H54 (cell line): ENCODE data around the gene UNC5B.

Source experiments
- DNase-seq: peaks from one replicate; pipeline ENCODE4 v3.0.0; 2011; ENCODE audit warnings: low spot score, mixed read lengths; ENCODE audit not compliant: insufficient read length
- FAIRE-seq: peaks from 3 replicates; lab custom pipeline; 2011; peaks lifted over from hg19 to GRCh38; lab: Jason Lieb, UNC
- POLR2A ChIP-seq: IDR thresholded peaks from 2 replicates; pipeline ENCODE4 v1.6.1; 2011; ENCODE audit warnings: low read depth, mild to moderate bottlenecking, low read length

Gene UNC5B

DNA sequence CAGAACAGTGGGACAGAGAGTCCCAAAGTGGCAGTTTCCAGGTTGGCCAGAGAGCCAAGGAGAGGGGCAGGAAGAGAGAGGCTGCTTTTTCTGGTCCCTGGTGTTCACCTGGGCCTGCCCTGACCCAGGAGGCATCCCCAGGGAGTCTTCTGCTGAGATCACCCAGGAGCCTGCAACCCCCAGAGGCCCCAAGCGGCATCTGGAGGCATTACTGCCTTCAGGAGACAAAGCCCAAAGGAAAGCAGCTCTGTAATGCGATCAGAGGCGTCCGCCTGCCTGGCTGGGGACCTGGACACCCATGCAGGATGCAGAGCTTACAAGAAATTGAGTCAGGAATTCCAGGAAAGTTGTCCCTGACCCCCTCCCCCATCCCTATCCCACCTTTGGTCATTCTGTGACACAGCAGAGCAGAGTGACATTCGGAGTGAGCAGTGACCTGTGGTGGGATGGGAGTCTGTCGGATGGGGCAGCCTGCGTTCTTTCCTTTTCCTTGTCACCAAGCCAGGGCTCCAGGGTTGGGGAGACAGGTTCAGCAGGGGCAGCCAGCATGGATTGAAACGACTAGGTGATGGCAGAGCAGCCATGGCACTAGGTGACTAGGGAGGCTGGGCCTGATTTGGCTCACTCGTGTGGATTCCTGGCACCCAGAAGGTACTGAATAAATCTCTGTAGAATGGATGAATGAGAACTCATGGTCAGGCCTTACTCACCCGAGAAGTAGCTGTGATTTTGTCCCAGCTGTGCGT lies 10.4 kb downstream of the UNC5B start:
- FAIRE-seq (no peak), DNase-seq (no peak)
- no peak for TF ChIP-seq POLR2A

- no peak for DNase-seq
- FAIRE-seq: no peak
- no peak for TF ChIP-seq POLR2A
These were observed 11.1 kb downstream of the UNC5B start for GRCh38 chr10:71223347-71224058.

DNA sequence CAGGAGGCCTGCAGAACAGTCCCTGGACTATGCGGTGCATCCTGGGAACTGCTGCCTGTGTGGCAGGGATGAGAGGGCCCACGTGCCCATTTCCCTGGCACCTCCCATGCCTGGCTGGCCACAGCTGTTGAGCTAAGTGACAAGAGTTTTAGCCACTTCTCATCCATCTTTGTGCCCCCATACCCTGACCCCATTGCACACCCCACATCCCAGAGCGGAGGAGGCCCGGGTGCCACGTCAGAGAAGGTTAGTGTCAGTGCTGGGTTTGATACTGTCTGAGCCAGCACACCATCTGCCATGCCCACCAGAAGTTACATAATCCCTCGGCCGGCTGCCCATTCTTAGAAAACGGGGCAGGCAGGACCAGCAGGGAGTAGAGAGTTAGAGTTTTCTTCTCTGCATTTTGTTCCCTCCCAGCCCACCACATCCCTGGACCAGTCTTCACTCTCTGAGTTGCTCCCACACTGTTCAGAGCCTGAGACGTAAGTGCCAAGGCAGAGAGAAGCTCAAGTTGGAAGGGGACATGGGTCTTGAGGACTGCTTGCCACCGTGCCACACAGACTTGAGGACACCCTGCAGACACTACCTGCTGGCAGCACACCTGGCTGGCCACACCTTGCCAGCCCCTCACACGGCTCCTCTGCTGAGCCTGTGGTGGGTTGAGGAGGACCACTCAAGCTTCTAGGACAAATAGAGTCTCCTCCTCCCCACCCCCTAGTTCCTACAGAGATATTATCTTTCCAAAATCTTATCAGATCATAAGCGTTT lies 13.1 kb downstream of the UNC5B start:
- DNase-seq (no peak), FAIRE-seq (no peak)
- TF ChIP-seq POLR2A: no peak

DNA sequence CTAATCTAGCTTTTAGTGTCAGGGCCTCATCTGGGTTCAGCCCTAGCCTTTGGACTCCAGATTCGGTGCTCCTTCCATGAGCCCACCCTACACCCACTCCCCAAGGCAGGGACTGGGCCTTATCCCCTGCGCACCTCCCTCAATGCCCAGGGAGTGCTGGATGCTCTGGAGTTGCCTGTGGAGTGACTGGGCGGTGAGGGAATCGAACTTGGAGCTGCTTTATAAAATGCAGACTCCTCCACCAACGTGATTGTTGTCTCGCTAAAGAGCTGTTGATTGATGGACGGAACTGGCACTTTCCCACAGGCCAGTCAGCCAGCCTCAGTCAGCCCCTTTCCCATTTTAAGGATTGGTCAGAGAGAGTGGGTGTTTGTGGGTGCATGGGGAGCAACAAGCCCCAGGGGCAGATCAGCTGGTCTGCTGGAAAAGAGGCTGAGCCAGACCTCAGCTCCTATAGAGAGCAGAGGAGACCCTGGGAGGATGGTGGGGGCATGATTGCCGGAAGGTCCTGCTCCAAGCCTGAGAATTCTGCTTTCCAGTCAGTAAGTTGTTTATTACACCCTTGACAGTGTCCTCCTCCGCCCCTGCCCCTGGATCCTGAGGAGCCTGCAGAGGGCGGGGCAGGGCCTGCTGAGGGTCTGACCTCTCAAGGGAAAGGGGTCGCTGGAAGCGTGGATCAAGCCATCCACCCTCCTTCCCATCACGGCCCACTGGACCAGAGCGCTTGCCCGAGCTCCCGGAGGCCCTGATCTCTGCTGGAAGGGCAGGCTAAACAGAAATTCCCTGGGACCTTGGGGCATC lies 16.7 kb downstream of the UNC5B start:
- no peak for TF ChIP-seq POLR2A
- no peak for FAIRE-seq
- DNase-seq: no peak

DNA sequence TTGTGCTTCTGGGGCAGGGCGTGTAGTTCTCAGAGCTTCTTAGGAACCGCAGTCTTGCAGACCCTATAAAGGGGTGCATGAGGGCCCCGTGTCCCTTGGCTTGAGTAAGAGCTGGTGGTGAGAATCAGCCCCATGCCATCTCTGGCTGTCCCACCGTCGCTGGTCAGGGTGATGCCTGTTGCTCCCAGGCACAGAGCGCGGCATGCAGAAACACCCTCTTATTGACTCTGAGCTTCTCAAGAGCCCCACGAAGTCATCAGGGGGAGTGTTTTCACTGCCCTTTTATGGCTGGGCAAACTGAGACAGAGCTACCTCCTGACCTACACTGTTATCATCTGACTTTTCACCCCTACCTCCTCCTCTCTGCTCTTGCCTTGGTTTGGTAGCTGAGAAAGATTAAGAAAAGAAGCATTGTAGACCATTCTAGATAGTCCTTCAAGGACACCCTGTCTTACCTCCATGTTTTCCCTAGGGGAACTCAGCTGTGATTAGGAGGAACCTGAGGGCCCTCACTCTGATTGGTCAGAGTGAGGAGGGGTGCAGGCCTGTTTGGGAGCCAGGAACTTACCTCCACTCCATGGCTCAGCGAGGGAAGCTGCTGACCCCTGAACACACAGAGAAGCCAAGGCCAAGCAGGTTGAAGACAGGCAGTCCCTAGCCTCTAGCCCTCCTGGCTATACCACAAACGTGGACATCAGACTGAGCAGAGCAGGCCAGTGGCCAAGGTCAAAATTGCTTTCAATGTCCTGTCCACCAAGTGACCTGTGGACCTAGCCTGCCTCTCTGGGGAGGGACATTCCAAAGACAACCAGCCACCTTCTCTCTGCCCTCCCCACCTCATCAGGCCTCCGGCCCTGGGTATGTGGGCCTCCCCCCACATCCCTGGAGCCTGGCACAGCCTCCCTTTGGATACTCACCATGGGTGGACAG lies 17.6 kb downstream of the UNC5B start:
- DNase-seq (no peak), FAIRE-seq (no peak)
- no peak for TF ChIP-seq POLR2A

- FAIRE-seq: no peak
- no peak for TF ChIP-seq POLR2A
- no peak for DNase-seq
These were observed 18.3 kb downstream of the UNC5B start for GRCh38 chr10:71230656-71231025.

DNA sequence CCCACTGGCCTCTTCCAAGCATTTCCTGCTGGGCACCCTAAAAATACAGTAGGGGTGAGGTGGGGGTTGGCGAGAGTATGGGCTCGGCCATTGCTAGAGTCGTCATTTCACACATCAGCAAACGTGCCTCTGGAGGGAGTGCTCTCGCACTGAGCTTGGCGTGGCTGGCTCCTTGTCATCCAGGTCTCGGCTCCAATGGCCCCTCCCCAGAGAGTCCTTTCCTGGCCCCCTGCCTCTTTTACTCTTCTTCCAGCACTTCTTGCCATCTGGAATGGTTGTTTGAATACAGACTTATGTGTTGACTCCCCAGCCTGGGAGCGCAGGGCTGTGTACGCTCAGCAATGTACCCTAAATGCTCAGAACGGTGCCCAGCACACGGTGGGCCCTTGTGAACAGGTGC lies 18.8 kb downstream of the UNC5B start:
- TF ChIP-seq POLR2A: no peak
- DNase-seq (no peak), FAIRE-seq (no peak)

GRCh38 chr10:71232089-71232998 lies 20.0 kb downstream of the UNC5B start:
- no peak for TF ChIP-seq POLR2A
- no peak for FAIRE-seq
- DNase-seq: no peak

DNA sequence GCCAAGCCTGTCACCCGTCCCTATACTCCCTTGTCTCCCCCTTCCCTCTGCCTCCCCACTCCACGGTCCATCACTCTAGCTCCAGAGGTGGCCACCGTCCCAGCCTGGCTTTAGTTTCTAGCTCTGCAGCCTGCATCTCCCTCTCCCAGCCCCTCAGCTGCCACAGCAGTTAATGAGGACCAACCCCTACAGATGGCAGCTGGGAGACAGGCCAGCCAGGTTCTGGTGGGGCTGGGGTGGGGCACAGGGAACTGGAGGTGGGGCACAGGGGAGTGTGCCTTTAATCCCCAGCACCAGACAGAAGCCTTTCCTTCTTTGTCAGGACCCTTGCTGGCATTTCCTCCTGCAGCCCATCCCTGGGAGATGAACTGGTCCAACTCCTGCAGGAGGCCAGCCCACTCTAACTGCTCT lies 21.1 kb downstream of the UNC5B start:
- no peak for FAIRE-seq
- DNase-seq: no peak
- TF ChIP-seq POLR2A: no peak

GRCh38 chr10:71234004-71234894 lies 21.9 kb downstream of the UNC5B start:
- DNase-seq (no peak), FAIRE-seq (no peak)
- no peak for TF ChIP-seq POLR2A
